ENCODE results near the gene RIMKLB. TPM values are rescaled to one million over a fixed set of nuclear protein-coding genes. Genes with fewer than 3 reads are reported as not detected.

RIMKLB gene
- total RNA-seq, 1 experiment from 2014 or later, result 0.39 TPM

DNA sequence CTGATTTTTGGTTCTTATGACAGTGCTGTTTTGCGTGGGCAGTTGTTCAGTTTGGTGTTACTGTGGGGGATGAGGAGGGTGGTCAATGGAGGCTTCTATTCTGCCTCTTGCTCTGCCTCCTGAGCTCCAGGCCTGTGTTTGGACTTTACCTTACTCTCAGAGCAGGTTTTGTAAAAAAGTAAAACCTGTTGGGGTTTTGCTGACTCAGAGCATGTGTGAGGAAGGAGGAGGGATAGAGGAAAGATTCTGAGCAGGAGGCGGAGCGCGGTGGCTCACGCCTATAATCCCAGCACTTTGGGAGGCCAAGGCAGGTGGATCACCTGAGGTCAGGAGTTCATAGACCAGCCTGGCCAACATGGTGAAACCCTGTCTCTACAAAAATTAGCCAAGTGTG, 131.3 kb downstream of the RIMKLB start:
- H3K9ac ChIP-seq (ENCODE audit: low read length), result no peak overlapping the region
- ChIA-PET RAD21 (ENCODE audit: low non-redundant PET in 1 of 2, low total read pairs in 2 of 2, uncharacterized antibody in 2 of 2, unreplicated experiment in 2 of 2) (no interaction called here), CTCF (no interaction called here), POLR2A (no interaction called here)
- peaks cover 0 to 2% of the 10 kb centered on the region in 2 experiments; a peak in 1 of 4 replicates for H3K4me1 ChIP-seq (ENCODE audit: control insufficient read depth in 1 of 2, insufficient read depth in 2 of 2, low read length in 2 of 2)
- TF ChIP-seq ZFX (IDR thresholded peaks at IDR 0.05), result no peak
- ATAC-seq, result no peak
- no peaks in the 10 kb centered on the region for H3K9me2 ChIP-seq (ENCODE audit: insufficient read depth)
- no peaks in the 10 kb centered on the region for H3K9me3 ChIP-seq (ENCODE audit: control insufficient read depth in 1 of 2, insufficient read depth in 1 of 2, low read depth in 1 of 2, low read length in 2 of 2)
- intact Hi-C loops (cut with micrococcal nuclease), result loop anchor here (10.0 kb wide), 1 partner anchor 284 kb away; the partner anchor contains the start of gene CLEC4E
- no peak overlapping the region for H3K27ac ChIP-seq (ENCODE audit: low read depth, low read length)
- no peak overlapping the region for H3K4me2 ChIP-seq (ENCODE audit: low read length)
- no peak for DNase-seq (ENCODE audit: low read depth, low spot score)
- no peaks in the 10 kb centered on the region for H3K36me3 ChIP-seq (ENCODE audit: control insufficient read depth in 1 of 2, insufficient read depth in 2 of 2, low read length in 2 of 2)
- no peak overlapping the region for H3K4me3 ChIP-seq (replicated peaks in 1 of 2; ENCODE audit: low read depth in 1 of 2, low read length in 2 of 2)
- H3K27me3 ChIP-seq (ENCODE audit: insufficient read depth, low read length), result no peaks in the 10 kb centered on the region
- no peaks in the 10 kb centered on the region for H4K20me1 ChIP-seq (ENCODE audit: insufficient read depth)
- H2AFZ ChIP-seq (ENCODE audit: low read depth, low read length, poor library complexity, severe bottlenecking), result no peak overlapping the region
- H3K79me2 ChIP-seq (ENCODE audit: insufficient read depth, low read length), result no peaks in the 10 kb centered on the region
- no TSS peak for BruUV-seq (replicated peaks)

DNA sequence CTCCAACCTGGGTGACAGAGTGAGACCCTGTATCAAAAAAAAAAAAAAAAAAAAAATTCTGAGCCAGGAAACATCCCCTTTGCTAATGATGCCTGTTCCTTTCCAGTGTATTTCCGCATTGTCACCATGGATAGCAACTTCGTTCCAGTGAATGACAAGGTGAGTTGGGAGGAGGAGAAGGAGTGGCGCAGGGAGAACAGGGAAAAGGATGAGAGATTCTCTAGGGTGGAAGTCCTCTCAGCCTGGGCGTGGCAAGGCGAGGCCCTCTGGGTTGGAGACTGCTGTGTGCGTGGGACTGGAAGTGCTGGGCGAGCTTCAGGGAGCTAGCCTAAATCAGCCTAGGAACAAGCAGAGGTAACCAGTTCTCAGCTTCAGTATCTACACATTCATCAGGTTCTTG, 131.8 kb downstream of the RIMKLB start:
- TF ChIP-seq, protein P1, sequence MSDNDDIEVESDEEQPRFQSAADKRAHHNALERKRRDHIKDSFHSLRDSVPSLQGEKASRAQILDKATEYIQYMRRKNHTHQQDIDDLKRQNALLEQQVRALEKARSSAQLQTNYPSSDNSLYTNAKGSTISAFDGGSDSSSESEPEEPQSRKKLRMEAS (IDR thresholded peaks at IDR 0.05), result no peak
- no peak for TF ChIP-seq FOSL1 (IDR thresholded peaks at IDR 0.05; ENCODE audit: low read depth)
- no peak for TF ChIP-seq SRF (IDR thresholded peaks at IDR 0.05; ENCODE audit: low read depth)
- no peak for TF ChIP-seq ZFX (IDR thresholded peaks at IDR 0.05)
- TF ChIP-seq, protein P2, sequence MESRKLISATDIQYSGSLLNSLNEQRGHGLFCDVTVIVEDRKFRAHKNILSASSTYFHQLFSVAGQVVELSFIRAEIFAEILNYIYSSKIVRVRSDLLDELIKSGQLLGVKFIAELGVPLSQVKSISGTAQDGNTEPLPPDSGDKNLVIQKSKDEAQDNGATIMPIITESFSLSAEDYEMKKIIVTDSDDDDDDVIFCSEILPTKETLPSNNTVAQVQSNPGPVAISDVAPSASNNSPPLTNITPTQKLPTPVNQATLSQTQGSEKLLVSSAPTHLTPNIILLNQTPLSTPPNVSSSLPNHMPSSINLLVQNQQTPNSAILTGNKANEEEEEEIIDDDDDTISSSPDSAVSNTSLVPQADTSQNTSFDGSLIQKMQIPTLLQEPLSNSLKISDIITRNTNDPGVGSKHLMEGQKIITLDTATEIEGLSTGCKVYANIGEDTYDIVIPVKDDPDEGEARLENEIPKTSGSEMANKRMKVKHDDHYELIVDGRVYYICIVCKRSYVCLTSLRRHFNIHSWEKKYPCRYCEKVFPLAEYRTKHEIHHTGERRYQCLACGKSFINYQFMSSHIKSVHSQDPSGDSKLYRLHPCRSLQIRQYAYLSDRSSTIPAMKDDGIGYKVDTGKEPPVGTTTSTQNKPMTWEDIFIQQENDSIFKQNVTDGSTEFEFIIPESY (IDR thresholded peaks at IDR 0.05; ENCODE audit: extremely low read depth, insufficient replicate concordance, low read length), result no peak
- no peak for TF ChIP-seq SIN3A (IDR thresholded peaks at IDR 0.05; ENCODE audit: low read depth)
- TF ChIP-seq RAD21 (IDR thresholded peaks at IDR 0.05; ENCODE audit: low read depth), result no peak
- TF ChIP-seq TCF7L2 (IDR thresholded peaks at IDR 0.05; ENCODE audit: borderline replicate concordance, extremely low read depth, insufficient read depth, insufficient read length), result no peak
- no peak for TF ChIP-seq ZNF274 (IDR thresholded peaks at IDR 0.05; ENCODE audit: low read depth, low read length)
- no peak for TF ChIP-seq POLR2A (IDR thresholded peaks at IDR 0.05; ENCODE audit: borderline replicate concordance, extremely low read depth, insufficient read depth, insufficient read length)
- H3K9me3 ChIP-seq (ENCODE audit: control insufficient read depth in 1 of 2, insufficient read depth in 1 of 2, low read depth in 1 of 2, low read length in 2 of 2), result no peaks in the 10 kb centered on the region
- no peak overlapping the region for H3K27ac ChIP-seq (ENCODE audit: low read depth, low read length)
- no peaks in the 10 kb centered on the region for H3K9me2 ChIP-seq (ENCODE audit: insufficient read depth)
- no peak overlapping the region for H2AFZ ChIP-seq (ENCODE audit: low read depth, low read length, poor library complexity, severe bottlenecking)
- no peak overlapping the region for H3K9ac ChIP-seq (ENCODE audit: low read length)
- no peak for DNase-seq (ENCODE audit: low read depth, low spot score)
- H3K27me3 ChIP-seq (ENCODE audit: insufficient read depth, low read length), result no peaks in the 10 kb centered on the region
- no peaks in the 10 kb centered on the region for H4K20me1 ChIP-seq (ENCODE audit: insufficient read depth)
- ATAC-seq, result no peak
- BruUV-seq (replicated peaks), result no TSS peak
- H3K4me3 ChIP-seq (replicated peaks in 1 of 2; ENCODE audit: low read depth in 1 of 2, low read length in 2 of 2), result no peak overlapping the region
- no peak overlapping the region for H3K4me2 ChIP-seq (ENCODE audit: low read length)
- H3K4me1 ChIP-seq (ENCODE audit: control insufficient read depth in 1 of 2, insufficient read depth in 2 of 2, low read length in 2 of 2), result peaks cover 0 to 2% of the 10 kb centered on the region in 2 experiments; a peak in 1 of 4 replicates
- ChIA-PET POLR2A (no interaction called here), CTCF (no interaction called here), RAD21 (ENCODE audit: low non-redundant PET in 1 of 2, low total read pairs in 2 of 2, uncharacterized antibody in 2 of 2, unreplicated experiment in 2 of 2) (no interaction called here)
- intact Hi-C loops (cut with micrococcal nuclease), result loop anchor here (10.0 kb wide), 1 partner anchor 285 kb away; the partner anchor contains the start of gene CLEC4E
- no peaks in the 10 kb centered on the region for H3K79me2 ChIP-seq (ENCODE audit: insufficient read depth, low read length)
- H3K36me3 ChIP-seq (ENCODE audit: control insufficient read depth in 1 of 2, insufficient read depth in 2 of 2, low read length in 2 of 2), result no peaks in the 10 kb centered on the region

Data from HCT116 (cell line).